Activated CD8-positive, alpha-beta memory T cell treated with anti-CD3 and anti-CD28 coated beads for 4 hours (primary cell): Measurements from ENCODE around the gene SLX4.
"Not testable (repeated sequence)": the region's sequence is repeated elsewhere in the genome, so short reads cannot be mapped to it uniquely, and the experiment has no call there.

ENCODE experiments used
- DNase-seq, 2 donors: peaks; one replicate each; pipeline ENCODE4 v3.0.0-alpha.2; 2020; ENCODE audit warnings: low read depth in 2 of 2

SLX4 gene

DNA sequence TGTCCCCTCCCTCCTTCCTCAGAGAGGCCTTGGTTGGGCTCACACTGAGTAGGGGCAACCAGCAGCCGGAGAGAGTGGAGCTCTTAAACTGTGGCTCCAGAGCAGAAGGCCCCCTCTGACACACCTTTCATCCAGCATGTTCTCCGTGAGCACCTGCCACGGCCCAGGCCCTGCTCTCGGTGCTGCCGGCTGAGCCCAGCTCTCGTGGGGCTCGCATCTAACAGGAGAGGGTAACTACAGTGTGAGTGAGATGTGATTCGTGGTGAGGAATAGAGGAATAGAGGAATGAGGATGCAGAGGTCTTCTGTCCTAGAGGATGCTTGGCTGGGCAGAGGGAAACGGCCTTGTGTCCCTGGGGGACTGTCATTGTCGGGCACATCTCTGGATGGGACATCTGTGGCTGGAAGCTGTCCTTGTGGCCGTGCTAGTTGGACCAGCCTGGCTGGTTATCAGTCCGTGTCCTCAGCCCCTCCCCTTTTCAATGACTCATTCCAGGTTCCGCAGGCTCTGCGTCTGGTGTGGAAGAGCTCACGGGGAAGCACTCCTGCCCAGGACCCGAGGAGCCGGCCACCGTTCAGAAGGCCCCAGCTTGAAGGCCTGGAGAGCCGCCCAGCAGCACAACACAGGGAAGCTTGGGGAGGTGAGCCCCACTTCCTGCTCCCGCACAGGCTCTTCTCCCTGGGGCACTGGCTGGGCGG lies 31.1 kb upstream of the SLX4 start:
- no peak for DNase-seq

DNA sequence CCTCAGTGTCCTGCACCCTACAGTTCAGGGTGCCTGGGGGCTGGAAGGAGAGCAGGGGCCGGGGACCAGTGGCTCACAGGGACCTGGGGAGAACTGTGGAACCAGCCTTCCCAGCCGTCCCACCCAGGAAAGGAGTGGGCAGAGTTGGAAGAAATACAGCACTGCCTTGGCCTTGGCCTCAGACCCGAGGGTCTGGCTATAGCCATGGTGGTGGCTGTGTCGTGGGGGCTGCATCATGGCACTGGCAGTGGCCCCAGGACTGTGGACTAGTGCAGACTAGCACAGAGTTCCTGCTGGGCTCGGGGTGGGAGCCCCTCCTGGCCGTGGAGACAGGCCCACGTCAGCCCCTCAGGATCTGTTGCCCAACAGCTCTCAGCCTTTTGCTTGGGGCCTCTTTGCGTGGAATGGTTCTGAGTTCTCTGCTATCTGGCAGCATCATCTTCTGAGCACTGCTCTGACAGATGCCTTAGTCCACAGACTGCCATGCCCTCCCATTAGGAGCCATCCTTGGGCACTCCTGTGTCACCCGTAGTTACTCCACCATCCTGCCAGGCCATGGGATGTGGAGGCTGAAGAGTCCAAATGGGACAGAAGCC lies 30.5 kb upstream of the SLX4 start:
- no peak for DNase-seq

DNA sequence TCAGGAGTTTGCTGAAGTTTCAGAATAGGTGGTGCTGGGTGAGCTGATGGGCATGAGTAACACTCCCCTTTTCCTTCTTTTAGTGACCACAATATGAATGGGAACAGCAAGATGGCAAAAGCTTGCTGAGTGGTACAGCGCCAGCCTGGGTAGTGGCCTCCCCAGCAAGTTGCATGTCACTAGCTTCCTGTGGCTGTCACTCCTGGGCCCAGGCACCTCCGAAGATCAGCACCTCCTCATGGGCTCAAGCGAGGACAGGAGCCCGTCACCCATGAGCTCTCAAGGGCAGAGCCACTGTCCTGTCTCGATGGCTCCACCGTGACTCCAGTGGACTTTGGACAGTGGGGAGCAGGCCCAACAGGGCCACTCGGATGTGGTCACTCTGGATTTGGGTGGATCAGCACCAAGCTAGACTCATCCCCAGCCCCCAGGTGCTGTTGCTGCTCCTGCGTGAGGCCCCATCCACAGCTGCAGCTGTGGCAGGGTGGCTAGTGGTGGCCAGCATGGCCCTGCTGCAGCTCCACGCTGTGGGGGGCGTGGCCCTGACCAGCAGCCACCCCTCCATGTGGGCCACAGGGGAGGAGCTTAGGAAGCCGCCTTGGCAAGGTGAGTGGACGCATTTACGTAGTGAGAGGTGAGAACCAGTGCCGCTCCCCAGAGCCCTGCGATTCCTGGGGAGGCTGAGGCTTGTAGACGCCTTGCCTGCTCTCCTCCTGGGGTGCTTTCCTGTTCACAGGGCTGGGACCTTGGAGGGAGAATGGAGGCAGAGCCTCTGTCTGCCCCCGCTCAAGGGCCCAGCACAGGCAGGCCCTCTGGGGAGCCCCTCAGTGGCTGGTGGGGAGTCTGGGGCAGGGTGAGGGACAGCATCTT lies 29.5 kb upstream of the SLX4 start:
- DNase-seq: no peak

DNA sequence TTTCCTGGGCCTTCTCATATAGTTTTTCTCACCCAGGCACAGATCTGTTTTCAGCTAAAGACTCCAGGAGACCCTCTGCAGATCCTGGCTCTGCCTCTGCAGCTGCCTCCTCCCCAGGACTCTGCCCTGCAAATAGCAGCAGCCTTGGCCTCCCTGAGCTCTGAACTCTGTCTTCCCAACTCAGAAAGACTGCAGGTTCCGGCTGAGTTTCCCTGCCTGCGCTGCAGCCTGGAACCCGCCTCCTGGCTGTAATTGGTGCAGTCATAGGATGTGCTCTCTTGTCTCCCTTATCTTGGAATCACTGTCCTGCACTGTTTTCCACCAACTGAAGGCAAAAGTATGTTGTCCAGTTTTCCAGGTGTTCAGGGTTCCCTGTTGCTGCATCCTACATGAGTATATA lies 28.8 kb upstream of the SLX4 start:
- DNase-seq: no peak

DNA sequence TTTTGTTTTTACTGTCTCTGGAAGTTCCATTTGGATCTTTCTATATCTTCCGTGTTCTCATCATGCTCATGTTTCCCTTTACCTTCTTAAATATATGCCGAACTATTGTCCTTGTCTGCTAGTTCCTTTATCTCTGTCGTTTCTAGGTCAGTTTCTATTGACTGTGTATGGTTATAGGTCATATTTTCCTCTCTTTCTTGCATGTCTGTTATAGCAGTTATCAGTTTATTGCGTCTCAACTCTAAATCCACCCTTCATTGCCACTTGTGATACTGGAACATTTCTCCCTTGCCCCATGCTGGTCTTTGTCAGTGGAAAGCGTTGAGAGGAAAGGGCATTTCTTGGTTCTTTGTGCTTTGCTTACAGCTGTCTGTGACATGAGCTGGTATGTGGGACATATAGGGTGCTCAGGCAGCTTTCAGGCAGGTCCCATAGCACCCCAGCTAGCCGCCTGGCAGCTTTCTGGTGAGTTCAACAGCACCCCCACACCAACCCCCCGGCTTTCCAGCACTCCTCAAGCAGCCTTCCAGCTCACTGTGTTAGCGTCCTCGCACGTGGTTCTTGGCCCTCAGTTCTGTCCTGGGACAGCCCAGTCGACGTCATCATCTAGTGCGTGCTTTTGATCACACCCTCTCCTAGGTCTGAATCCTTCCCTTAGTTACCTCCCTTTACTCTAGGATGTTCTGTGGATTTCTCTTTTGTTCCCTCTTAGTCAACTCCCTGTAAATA lies 27.7 kb upstream of the SLX4 start:
- no peak for DNase-seq

DNA sequence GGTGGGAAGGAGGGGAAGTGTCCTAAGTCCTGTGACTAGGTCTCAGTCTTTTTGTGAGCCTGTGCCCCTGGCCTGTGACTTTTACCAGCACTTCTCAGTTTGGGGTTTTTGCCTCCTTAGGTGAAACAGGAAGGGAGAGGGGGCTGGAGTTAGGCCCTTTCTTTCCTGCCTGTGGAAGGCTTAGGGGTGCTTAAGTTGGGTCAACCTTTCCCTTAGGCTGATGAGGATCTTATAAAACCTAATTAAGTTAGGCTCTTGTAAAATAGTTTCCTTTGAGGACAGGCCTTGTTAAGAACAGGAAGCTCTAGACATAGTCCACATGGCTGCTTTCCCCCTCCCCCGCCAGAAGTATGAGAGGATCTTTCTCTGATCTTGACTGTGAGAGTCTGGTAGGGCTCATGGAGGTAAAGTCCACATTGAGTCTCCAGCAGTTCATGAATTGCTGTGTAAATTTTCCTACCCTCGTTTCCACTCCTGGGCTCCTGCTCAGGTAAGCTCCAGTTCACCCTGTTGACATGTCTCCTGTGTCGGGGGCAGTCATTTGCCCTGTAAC lies 26.0 kb upstream of the SLX4 start:
- DNase-seq: no peak

DNA sequence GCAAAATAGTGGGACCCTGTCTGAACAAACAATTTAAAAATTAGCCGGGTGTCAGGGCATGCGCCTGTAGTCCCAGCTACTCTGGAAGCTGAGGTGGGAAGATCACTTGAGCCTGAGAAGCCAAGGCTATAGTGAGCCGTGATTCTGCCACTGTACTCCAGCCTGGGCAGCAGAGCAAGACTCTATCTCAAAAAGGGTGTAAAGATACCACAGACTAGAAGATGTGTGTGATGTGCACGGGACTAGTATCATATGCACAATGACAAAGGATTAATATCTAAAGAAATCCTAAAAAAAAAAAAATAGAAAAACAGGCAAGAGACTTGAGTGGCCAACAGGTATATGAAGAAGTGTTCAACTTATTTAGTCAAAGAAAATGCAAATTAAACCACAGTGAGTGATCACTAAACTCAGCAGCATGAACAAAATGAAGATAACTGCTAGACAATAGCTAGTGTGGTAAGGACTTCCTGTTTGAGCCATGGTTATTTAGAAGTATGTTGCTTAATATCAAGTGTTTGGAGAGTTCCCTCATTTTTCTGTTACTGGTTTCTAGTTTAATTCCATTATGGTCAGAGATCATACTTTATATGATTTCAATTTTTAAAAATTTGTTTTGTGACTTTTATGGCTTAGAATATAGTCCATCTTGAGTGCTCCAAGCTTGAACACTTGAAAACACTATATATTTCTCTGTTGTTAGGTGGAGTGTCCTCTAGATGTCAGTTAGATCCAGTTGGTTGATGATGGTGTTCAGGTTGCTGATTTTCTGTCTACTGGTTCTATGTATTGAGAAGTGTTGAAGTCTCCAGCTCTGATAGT lies 14.7 kb upstream of the SLX4 start:
- no peak for DNase-seq

DNA sequence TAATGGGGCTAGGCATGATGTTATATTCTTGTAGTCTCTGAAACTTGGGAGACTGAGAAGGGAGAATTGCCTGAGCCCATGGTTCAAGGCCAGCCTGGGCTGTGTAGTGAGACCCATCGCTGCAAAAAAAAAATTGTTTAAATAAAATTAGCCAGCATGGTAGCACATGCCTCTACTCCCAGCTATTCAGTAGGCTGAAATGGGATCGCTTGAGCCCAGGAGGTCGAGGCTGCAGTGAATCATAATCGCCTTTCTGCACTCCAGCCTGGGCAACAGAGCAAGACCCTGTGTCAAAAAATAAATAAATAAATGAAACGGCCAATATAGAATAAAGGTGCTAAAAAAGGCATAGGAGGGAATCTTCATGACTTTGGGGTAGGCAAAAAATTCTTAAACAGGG lies 13.9 kb upstream of the SLX4 start:
- DNase-seq: no peak

DNA sequence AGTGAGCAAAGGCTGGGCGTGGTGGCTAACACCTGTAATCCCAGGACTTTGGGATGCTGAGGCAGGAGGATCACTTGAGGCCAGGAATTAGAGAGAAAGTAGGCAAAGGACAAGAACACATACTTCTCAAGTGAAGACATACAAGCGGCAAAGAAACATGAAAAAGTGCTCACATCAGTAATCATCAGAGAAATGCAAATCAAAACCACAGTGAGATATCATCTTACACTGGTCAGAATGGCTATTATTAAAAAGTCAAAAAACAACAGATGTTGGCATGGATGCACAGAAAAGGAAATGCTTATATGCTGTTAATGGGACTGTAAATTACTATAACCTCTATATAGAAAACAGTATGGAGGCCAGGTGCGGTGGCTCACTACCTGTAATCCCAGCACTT lies 12.2 kb upstream of the SLX4 start:
- no peak for DNase-seq

DNA sequence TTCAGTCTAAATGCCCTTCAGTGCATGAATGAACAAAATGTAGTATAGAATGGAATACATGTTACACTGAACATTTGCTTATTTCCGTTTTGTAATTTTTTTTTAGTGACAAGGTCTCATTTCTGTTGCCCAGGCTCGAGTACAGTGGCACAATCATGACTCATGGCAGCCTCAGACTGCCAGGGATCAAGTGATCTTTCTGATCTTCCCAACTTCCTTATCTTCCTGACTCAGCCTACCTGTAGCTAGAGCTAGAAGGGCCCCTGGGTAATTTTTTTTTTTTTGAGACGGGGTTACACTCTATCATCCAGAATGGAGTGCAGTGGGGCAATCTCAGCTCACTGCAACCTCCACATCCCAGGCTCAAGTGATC lies 7.3 kb upstream of the SLX4 start:
- no peak for DNase-seq

DNA sequence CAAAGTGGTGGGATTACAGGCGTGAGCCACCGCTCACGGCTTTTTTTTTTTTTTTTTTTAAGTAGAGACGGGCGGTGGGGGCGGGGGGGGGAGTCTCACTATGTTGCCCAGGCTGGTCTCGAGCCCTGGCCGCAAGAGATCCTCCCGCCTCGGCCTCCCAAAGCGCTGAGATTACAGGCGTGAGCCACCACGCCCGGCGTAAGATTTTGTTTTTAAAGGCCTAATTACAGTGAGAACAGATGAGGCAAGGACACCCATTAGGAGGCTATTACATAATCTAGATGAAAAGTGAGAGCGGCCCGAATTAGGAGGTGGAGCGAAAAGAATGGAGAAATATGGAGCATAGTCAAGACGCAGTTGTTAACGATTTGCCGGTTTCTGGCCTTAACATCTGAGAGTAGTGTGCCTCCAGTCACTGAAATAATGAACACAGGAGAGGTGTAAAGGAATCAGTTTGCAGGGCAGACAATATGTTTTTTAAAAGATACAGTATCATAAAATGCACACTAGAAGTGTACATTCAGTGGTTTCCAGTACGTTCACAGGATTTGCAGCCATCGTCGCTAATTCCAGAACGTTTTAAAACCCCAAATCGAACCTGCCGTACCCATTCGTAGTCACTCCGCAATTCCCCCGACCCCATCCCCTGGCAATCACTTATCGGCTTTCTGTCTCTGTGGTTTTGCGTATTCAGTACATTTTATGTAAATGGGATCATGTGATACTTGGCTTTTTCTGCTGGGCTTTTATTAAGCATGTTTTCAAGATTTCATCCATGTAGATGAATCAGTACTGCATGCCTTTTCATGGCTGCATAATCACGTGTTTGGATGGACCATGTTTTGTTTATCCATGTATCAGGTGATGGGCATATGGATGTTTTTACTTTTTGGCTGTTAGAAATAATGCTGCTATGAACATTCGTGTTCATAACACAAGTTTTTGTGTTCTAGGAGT lies 1.4 kb upstream of the SLX4 start:
- DNase-seq: no peak

DNA sequence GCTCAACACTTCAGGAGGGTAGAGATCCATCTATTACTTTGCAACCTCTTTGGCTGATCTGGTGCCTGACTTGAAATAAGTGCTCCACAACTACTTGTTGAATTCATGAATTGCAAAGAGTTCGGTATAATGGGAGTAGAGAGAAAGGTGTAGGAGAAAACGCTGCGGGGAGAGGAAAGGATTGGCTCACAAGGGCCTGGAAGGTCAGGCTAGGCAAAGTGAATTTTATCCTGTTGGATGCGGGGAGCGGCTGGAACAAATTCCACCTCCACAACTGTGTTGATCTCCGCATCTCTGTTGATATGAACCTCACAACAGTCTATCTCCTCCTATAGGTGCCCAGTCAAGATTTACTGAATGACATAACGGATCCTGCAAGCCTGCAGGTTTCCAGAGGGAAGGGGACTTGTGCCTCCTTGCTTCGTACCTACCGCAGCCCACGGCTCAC lies 684 bp downstream of the SLX4 start:
- no peak for DNase-seq

DNA sequence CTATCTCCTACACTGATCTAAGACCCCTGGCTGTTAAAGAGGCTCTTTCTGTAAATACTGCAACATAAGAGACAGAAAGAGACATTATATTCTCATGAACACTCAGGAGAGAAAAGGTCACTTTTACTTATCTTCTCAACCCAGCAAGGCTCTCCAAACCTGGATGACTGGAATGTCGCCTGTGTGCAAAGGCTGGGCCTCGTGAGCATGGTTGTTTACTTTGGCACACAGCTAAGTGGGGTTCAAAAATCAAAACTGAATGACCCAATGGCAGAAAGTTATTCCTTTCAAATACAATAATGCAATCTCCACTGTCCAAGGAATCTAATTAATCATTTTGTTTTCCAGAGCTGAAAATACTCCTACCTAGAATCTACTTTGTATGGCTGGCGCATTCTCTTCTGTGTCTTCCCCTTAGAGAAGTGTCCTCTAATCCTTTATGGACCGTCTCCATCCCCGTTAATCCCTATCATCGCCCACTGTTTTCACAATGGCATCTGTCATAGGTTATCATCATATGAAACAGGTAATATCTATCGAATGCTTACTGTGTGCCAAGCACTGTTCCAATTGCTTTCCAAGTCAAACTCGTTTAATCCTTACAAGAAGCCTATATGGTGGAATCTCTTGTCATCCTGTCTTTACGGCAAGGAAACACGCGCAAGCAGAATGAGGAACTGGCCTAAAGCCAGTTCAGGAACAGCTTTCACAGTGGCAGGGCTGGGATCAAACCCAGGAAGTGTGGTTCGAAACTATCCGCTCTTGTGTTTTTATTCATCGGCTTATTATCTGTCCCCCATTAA lies 1.3 kb downstream of the SLX4 start:
- no peak for DNase-seq

DNA sequence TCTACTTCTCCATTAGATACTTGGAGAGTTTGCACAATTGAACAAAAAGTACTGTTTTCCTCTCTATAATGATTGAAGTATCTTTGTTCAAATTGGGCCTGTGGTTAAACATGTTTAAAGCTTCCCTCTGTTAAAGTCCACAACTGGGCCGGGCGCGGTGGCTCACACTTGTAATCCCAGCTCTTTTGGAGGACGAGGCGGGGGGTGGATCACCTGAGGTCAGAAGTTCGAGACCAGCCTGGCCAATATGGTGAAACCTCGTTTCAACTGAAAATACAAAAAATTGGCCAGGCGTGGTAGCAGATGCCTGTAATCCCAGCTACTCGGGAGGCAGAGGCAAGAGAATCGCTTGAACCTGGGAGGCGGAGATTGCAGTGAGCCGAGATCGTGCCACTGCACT lies 2.4 kb downstream of the SLX4 start:
- not testable (repeated sequence) for DNase-seq

DNA sequence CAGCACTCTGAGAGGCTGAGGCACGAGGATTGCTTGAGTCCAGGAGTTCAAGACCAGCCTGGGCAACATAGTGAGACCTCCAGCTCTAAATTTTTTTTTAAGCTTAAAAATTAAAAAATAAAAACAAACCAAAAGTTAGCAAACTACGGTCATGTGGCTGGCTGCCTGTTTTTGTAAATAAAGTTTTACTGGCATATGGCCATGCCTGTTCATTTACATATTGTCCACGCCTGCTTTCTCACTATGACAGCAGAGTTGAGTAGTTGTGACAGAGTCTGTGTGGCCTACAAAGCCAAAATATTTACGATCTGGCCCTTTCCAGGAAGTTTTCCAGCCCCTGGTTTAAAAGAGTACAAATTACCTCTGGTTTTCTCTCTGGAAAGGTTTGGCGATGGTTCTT lies 3.3 kb downstream of the SLX4 start:
- no peak for DNase-seq

DNA sequence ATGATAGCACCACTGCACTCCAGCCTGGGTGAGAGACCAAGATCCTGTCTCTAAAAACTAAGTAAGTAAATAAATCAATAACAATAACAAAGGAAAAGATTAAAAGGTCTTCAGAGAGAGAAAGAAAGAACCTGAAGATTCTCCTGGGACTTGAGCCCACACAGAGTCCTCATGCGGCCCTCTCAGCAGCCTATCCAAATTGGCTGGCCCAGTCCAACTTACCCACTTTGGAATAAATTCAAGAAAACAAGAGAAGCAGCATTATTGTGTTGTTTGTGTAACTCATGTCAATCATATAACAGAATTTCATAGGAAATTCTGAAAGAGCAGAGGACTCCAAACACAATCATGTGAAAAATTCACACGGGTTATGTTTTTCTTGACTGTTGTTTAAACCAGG lies 3.8 kb downstream of the SLX4 start:
- no peak for DNase-seq

DNA sequence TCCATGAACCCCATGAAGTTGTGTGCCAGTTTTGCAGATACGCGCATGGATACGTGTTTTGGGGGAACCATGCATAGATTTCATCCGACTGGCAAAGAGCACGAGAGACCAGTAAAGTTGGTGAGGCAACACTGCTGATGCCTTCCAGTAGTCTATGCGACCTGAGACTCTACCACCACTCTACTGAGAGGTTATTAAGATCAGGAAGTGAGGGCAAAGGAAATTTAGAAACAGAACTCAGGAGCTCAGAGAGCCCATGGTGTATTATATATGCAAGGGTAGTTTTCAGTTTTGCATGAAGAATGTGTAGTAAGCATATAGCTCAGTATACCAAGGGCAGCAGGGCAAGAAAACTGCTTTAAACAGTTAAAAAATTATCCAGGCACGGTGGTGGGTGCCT lies 4.2 kb downstream of the SLX4 start:
- DNase-seq: no peak

DNA sequence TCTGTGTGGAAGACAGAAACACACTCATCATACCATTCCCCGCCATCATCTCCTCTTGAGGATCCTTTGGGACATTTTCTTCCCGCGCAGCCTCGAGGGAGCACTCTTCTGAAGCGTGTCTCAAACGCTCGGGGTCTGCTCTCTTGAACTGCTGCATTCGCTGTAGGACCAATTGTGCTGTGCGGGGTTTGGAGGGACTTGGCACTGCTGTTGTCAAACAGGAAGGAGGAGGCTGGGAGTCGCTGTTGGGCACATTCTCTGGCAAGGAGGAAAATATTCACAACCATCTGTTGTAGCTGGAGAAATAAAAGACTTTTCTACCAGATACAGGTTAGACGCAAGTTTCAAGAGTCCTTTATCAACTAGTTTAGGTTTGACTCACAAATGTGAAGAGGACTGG lies 5.0 kb downstream of the SLX4 start:
- no peak for DNase-seq

DNA sequence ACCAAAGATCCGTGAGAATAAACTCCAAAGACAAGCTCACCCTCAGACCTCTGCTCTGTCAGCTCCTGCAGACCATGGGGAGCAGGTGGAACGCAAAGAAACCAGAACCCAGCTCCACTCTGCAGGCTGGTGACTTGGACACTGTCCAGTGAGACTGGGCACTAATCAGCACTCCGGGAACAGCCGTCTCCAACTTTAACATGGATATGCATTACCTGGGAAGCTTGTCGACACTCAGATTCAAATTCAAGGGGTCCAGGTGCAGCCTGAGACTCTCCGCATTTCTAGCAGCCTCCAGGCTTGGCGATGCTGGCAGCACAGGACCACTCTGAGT lies 9.1 kb downstream of the SLX4 start:
- DNase-seq: no peak
